ENCODE measurements around the gene OSCAR.

DNA sequence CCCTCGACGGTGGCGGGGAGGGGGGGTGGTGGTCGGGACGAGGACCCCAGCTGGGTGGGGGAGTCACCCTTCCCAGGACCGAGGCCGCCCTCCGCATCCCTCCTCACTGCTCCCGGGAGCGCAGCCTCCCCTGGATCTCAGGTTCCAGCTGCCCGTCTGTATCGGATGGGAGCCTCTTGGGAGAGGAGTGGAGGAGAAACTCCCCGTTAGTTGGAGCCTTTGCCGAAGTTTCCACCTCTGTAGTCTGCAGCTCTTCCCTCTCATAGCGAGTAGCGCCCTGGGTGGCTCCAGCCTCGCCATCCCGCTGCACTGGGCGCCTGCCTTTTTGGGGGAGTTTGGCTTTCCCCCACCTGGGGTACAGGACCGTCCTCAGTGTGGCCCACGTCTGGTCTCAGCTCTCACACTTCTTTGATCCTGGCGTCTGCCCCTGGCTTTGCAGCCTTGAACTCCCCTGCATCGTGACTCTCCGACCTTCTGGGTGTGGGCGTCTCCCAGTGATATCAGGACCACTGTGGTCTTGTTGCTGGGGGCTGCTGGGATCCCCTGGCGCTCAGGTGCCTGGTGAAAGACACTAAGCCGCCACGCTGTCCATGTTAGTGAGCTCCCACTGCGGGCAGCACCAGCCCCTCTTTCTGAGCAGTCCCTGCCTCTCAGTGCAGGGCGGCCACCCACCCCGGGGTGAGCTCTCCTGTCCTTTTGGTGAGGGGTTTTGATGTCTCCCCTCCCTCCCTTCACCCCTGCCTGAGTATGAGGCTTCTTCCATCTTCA is 38.1 kb upstream of the OSCAR start:
- TF ChIP-seq GATA3 (IDR thresholded peaks at IDR 0.05; ENCODE audit: low read depth, low read length) = no peak
- TF ChIP-seq GATA2 (IDR thresholded peaks at IDR 0.05; ENCODE audit: low read depth, low read length) = no peak

Data from SH-SY5Y (cell line).